HG02870 (cell line): Measurements from ENCODE around the gene SLC6A13.
"Not testable (repeated sequence)": the region's sequence is repeated elsewhere in the genome, so short reads cannot be mapped to it uniquely, and the experiment has no call there.

Experiments
- ATAC-seq: cut with Tn5 transposase; IDR thresholded peaks from one replicate; pipeline ENCODE4 v1.9.1; 2021; ENCODE audit warnings: mild to moderate bottlenecking, moderate library complexity; ENCODE audit not compliant: unreplicated experiment

SLC6A13 gene

DNA sequence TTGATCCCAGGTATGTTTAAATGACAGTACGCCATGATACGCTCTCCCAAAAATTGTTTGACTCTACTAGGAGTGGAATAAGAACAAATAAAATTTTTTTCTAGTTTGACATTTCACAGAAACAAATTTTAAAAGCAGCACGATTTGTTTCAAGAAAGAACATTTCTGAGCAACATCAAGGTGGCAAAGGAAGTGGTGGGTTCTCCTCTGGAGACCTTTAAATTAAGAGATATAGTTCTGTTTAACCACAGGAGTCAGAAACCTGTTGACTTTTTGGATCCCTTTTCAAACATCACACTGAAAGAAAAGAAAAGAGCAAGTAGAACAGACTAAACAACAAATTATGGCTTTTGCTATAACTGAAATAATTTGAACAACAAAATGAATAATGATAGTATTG lies 2.5 kb upstream of the SLC6A13 start:
- ATAC-seq = no peak

DNA sequence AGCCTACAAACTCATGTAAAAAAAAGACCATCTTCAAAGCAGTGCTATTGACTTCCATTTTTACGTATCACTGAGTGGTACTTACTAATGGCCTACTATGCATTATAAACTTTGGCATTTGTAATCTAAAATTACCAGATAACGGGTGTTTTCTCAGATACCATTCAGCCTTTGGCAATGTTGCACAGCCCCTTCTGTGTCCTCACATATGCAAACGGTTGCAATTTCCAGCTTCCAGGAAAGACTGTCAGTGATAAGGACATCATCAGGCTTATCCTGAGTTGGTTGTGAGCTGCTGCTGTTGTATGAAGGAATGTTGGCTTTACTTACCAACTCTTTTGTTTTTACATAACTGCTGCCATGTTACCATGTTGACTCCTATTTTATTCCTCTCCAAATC lies 1.6 kb upstream of the SLC6A13 start:
- ATAC-seq = no peak

DNA sequence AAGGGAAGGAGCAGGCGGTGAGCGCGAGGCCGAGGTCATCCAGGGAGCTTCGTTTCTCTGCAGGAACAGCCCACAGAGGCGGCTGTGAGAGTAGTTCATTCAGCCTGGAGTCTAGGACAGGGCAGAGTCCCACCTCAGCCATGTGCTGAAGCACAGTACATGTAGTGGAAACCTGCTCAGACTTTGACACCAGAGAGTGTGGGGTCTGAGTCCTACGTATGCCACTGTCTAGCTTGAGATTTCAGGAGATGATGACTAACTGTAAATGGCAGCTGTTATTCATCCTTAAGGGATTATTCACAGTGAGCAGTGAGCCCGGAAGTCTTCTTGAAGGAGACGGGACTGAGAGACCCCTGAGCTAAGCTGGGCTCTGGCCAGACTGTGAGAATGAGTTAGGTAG lies 938 bp upstream of the SLC6A13 start:
- no peak for ATAC-seq

DNA sequence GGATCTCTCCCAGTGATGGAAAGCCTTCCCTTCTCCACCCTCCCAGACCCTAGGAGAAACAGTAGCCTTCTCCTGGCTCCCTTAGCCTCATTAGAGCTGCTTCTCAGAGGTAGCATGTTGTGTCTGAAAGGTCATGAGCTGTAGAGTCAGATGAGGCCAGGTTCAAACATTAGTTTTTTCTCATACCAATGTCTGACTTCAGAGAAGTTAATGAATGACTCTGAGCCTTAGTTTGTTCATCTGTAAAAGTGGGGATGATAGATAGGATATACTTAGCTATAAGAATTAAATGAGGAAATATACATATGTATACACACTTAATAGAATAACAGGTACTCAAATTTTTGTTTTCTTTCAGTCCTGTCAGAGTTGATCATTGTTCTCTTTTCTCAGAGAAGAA lies 523 bp downstream of the SLC6A13 start:
- no peak for ATAC-seq

GRCh38 chr12:257521-258321 lies 4.9 kb downstream of the SLC6A13 start:
- ATAC-seq = no peak

- no peak for ATAC-seq
Measured at GRCh38 chr12:256958-257357, 5.7 kb downstream of the SLC6A13 start.

GRCh38 chr12:256225-256624 lies 6.4 kb downstream of the SLC6A13 start:
- ATAC-seq = no peak

DNA sequence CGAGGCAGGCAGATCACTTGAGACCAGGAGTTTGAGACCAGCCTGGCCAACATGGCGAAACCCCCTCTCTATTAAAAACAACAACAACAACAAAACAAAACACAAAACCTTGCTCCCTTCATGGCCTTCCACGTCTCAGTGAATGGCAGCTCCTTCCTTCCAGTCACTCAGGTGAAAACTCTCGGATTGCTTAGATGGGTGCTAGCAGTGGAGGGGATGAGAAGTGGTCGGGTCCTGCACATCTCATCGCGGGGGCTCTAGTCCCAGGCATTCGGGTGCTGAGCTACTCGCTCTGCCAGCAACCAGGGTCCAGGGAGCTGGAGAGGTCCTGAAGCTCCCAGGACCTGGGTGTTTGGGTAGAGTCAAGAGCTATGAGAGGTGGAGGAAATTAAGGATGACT lies 7.7 kb downstream of the SLC6A13 start:
- ATAC-seq = no peak

DNA sequence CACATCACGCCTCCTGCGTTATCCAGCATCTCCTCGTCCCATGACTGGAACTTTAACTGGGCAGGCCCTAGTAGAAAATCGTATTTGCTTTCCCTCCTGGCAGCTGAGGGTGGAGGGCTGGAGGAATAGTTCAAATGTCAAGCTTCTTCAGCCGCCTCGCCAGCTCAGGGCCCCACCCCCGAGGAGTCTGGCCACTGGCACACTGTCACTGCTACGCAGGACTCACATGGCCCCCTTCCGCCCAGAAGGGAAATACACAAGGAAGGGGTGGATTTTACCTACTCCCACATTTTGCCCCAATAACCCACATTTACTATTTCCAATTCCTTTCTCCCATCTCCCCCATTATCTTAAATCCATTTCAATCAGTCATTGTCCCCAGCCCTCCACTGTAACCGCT lies 8.6 kb downstream of the SLC6A13 start:
- no peak for ATAC-seq

- ATAC-seq = no peak
Measured at GRCh38 chr12:253116-253831, 9.4 kb downstream of the SLC6A13 start.

DNA sequence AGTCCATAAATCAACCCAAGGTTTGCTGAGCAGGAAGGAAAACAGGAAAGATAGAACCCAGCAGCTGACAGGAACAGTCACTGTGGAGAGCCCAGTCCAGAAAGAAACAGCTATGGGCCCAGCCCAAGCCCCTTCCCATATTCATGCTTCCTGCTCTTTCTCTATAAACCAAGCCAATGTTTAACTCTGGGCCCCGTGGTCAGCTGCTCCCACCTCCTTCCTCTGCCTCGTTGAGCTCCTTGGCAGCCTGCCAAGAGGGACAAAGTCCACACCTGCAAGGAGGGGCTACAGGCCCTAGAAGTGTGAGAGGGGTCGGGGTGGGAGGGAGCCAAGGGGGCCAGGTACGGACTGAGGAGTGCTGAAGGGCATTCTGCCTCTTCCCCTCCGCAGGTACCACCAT lies 10.0 kb downstream of the SLC6A13 start:
- no peak for ATAC-seq

GRCh38 chr12:247271-247670 lies 15.4 kb downstream of the SLC6A13 start:
- no peak for ATAC-seq

- ATAC-seq = no peak
Measured at GRCh38 chr12:243381-243780, 19.3 kb downstream of the SLC6A13 start.

- ATAC-seq = no peak
Measured at GRCh38 chr12:242496-242895, 20.1 kb downstream of the SLC6A13 start.

- ATAC-seq = no peak
Measured at GRCh38 chr12:241266-241665, 21.4 kb downstream of the SLC6A13 start.

- ATAC-seq = no peak
Measured at GRCh38 chr12:240566-240965, 22.1 kb downstream of the SLC6A13 start.

DNA sequence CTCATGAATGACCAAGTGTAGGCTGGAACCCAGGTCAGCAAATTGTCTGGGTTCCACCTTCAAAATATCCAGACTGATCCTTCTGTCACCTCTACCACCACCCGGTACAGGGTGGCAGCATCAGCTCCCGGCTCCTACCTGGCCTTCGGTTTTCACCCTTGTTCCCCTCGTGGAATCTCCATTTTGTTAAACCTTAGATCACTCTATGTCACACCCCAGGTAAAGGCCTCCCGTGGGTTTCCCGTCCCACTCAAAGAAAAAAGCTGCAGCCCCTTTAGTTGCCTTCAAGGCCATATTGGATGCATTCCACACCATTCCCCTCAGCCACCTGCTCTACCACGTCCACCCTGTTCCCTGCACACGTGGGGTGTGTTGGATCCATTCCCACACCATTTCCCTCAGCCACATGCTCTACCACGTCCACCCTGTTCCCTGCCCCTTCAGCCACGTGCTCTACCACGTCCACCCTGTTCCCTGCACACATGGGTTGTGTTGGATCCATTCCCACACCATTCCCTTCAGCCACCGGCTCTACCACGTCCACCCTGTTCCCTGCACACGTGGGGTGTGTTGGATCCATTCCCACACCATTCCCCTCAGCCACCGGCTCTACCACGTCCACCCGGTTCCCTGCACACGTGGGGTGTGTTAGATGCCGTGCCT lies 23.8 kb downstream of the SLC6A13 start:
- no peak for ATAC-seq

GRCh38 chr12:238116-238515 lies 24.5 kb downstream of the SLC6A13 start:
- no peak for ATAC-seq

DNA sequence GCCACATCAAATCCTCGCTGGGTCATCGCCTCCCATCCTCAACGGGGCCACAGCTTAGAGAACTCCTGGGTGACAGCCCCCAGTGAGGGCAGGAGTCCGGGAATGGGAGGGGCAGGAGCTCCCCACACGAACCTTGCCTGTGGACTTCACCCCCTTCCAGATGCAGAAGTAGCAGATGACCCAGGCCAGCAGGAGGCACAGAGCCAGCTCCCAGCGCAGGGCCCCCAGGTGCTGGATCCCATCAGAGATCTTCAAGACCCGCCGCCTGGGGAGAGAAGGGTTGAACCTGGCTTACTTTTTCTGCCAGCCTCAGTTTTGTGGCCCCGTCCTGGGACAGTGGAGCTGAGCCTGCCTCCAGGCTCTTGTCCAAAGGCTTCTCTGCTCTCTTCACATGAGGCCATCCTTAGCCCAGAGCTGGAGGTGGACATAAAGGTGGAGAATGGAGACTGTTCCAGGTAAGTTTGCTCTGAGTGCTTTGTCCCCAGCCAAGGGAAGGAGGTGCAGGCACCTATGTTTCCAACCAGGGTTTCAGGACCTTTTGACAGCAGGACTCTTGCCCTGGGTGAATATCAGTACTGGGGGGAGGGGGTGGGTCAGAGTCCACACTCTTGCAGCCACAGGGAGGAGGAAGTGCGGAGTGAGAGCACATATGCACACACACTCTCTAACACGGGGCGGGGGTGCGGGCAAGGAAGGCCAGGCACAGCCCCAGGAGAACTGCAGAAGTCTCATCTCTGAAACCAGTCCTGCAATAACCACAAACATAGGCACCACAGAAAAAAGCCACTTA lies 25.4 kb downstream of the SLC6A13 start:
- ATAC-seq = no peak

GRCh38 chr12:236445-236844 lies 26.2 kb downstream of the SLC6A13 start:
- ATAC-seq = no peak

DNA sequence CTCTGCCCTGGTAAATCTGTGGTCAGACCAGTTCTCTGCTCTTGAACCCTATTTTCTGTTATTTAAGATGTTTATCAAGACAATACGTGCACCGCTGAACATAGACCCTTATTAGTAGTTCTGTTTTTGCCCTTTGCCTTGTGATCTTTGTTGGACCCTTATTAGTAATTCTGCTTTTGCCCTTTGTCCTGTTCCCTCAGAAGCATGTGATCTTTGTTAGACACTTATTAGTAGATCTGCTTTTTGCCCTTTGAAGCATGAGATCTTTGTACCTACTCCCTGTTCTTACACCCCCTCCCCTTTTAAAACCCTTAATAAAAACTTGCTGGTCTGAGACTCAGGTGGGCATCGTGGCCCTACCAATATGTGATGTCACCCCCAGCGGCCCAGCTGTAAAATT lies 26.7 kb downstream of the SLC6A13 start:
- ATAC-seq = not testable (repeated sequence)
